HG03342 (cell line): ENCODE results near the gene IGF2.

Experiments used
- ATAC-seq: cut with Tn5 transposase; IDR thresholded peaks from one replicate; pipeline ENCODE4 v1.9.1; 2021; ENCODE audit warnings: mild to moderate bottlenecking, moderate library complexity; ENCODE audit not compliant: unreplicated experiment

Gene IGF2

GRCh38 chr11:2137202-2138067 is 1.8 kb downstream of the IGF2 start:
- no peak for ATAC-seq

DNA sequence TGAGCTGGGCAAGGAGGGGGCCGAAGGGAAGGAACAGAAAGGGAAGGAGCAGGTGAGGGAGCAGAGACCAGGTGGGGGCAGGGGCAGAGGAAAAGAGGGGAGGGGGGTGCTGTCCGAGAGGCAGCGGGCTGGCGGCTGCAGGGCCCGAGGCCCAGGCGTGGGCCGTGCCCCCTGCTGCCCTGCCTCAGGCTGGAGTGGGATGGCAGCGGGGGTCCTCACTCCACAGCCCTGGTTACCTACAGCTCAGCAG is 2.3 kb downstream of the IGF2 start:
- no peak for ATAC-seq

DNA sequence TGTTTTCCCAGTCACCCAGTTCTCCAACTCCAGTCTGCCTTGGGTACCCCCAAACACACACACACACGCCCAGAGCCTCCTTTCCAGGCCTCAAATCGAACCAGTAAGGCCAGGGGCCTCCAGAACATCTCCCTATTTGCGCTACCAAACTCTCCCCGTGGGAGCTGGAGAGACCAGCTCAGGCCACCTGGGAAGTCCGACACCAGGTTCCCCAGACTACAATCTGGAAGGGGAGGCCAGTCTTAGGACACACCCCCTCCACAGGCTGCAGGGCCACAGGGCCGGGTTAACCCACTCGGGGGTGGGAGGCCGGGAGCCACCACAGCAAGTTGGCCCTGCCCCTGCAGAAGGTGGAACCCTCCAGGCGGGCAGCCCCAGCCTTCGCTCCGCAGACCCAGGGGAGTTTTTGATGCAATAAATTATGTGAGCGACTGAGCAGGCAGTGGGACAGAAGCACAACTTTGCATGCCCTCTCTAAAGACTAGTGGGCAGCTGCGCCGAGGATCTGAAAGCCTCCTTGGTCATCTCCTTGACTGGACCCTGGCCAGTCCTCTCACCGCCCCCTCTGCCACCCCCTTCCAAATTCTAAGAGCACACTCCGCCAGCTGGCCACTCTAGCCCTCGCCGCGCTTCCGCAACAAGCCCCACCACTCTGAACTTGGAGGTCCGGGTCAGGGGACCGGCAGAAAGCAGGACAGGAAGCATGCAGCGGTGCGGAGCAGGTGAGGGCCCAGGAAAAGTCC is 2.8 kb downstream of the IGF2 start:
- no peak for ATAC-seq

GRCh38 chr11:2135648-2136201 is 3.5 kb downstream of the IGF2 start:
- no peak for ATAC-seq

DNA sequence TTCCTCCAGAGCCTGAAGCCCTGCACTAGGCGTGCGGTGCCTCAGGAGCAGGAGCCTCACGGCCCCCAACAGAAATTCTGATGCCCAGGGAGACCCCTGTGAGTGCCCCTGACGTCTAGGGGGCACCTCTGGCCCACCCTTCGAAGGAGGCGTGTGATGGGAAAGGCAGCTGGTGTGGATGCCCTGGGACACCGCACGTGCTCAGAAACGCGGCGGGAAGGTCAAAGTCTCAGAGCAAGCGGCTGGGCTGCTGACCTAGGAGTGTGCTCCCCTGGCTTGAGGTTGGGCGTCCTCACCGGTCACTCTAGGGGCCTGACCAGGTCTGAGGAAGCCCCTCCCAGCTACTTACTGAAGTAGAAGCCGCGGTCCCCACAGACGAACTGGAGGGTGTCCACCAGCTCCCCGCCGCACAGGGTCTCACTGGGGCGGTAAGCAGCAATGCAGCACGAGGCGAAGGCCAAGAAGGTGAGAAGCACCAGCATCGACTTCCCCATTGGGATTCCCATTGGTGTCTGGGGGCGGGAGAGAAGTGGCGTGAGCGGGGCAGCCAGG is 4.1 kb downstream of the IGF2 start:
- ATAC-seq = no peak

- ATAC-seq = no peak
Measured at GRCh38 chr11:2134022-2135010, 4.9 kb downstream of the IGF2 start.

- no peak for ATAC-seq
Measured at GRCh38 chr11:2133241-2134021, 5.8 kb downstream of the IGF2 start.

- ATAC-seq = no peak
Measured at GRCh38 chr11:2132874-2133240, 6.3 kb downstream of the IGF2 start.

- ATAC-seq = no peak
Measured at GRCh38 chr11:2132246-2132645, 6.9 kb downstream of the IGF2 start.

- ATAC-seq = no peak
Measured at GRCh38 chr11:2131371-2132236, 7.6 kb downstream of the IGF2 start.

DNA sequence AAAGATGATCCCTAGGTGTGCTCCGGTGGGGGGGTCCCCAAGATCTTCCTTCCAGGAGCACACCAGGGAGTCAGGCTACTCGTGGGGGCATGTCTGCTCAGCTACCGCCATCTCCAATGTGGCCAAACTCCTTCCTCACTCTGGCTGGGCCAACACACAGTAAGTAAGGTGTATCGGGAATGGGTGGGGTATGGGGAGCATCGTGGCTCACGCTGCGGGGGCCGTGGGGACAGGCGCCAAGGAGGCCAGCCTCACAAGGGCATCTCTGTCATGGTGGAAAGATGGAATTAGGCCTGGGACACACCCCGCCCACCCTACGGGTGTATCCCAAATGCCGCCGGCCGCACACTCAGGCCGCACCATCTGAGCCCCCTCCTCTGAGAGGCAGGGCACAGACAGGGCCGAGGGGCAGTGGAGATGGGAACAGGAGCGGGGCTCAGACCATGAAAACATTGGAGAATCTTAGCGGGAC is 8.3 kb downstream of the IGF2 start:
- ATAC-seq = no peak

DNA sequence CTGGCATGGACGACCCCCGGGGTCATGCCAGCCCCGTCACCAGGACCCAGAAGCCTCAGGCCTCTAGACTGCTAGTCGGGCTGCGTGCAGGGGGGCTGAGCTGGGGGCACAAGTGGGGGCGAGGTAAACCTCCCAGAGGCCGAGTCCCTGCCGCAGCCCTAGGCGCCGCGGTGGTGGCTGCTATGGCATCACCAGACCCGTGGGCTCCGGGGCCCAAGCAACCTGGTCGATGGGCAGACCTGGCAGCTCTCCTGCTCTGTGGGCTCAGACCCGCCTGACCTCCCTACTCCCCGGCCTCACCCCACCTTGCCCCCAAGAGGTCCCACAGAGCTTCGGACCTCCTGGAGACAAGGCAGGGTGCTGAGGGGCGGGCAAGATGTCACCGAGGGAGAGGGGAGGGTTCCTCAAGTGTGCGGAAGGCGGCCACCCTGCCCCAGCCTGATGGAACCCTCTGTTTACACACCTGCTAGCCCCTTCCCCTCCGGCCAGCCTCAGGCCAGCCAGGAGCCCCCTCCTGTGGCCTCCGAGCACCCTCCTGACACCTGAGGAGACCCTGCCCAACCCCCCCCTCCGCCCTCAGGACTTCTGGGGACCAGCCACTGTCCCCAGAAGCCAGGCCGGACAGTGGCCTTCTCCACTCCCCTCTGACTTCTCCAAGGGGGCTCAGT is 9.4 kb downstream of the IGF2 start:
- ATAC-seq = no peak

- no peak for ATAC-seq
Measured at GRCh38 chr11:2129308-2129698, 9.9 kb downstream of the IGF2 start.

GRCh38 chr11:2128511-2129307 is 10.5 kb downstream of the IGF2 start:
- ATAC-seq = no peak

DNA sequence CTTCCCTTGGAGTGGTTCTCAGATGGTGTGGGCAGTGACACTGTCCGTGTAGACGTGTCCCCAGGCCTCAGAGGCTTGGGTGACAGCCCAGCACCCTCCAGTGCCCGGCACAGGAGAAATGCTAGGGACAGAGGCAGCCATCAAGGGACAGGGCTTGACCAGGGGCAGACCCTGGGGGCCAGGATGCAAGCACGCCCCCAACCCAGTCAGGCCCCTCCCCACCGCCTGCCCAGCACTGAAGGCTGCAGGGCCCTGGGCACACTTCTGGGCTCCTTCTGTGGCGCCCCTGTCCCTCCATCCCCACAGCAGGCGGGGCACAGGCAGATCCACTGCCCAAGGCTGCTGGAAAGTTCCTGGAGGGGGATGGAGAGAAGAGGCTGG is 11.1 kb downstream of the IGF2 start:
- no peak for ATAC-seq

DNA sequence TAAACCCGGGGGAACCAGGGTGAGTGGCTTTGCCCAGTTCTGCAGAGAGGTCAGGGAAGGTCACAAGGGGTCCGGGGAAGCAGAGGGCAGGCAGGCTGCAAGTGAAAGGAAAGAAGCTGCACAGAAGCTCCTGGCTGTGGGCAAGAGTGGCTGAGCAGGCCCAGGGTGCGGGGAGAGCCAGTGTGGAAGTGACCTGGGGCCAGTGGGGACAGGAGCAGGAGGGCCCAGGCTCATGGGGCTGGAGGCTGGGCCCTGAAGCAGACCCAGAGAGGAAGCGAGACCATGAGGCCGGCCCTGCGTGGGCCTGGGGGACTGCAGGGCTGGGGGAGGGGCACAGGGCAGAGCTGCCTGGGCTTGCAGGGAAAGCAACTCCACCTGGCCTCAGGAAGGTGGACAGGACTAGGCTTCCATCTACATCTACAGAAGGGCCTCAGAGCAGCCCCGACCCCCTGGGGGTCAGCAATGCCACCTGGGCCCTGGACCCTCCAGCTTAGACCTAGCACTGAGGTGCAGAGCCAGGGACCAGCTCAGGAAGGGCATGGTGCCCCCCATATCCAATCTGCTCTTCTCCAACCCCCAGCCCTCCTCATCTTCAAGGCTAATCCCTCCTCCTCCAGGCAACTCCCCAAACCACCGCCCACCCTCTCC is 11.6 kb downstream of the IGF2 start:
- ATAC-seq = no peak

DNA sequence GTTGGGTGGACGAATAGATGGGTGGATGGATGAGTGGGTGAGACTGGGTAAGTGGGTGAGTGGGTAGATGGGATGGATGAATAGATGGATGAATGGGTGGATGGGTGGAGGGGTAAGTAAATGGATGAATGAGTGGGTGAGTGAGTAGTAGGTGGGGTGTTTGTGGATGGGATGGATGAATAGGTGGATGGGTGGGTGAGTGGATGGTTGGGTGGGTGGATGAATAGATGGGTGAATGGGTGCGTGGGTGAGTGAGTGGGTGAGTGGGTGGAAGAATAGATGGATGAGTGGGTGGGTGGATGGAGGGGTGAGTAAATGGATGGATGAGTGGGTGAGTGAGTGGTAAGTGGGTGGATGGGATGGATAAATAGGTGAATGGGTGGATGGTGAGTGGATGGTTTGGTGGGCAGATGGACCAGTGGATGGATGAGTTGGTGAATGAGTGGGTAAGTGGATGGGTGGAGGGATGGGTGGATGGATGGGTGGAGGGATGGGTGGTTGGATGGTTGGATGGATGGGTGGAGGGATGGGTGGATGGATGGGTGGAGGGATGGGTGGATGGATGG is 12.6 kb downstream of the IGF2 start:
- ATAC-seq = no peak
